IMR-90 (cell line): ENCODE data around the gene GSDMA. TPM values are rescaled to one million over a fixed set of nuclear protein-coding genes. Genes with fewer than 3 reads are reported as not detected.

Experiments used
- ATAC-seq: fragments of 200-7000 bp; cut with Tn5 transposase; 2 replicates; pipeline ENCODE4 v1.9.1; 2020; ENCODE audit warnings: low read depth, mild to moderate bottlenecking, moderate library complexity
- BruUV-seq: library from RNA; stranded (reverse); fragments of 400-500 nt; replicated peaks from 2 replicates; lab custom pipeline; 2021; lab: Mats Ljungman, UMichigan
- CTCF ChIA-PET: fragments of 300-600 bp; formaldehyde crosslinking; extraction: SDS; loops from one replicate; lab custom pipeline; 2021; ENCODE audit warnings: antibody characterized with exemption; lab: Yijun Ruan, JAX
- POLR2A ChIA-PET: fragments of 300-600 bp; sonication (Branson Sonifier 250); formaldehyde crosslinking; loops from one replicate; lab custom pipeline; 2022; ENCODE audit warnings: antibody characterized with exemption; ENCODE audit not compliant: unreplicated experiment; lab: Charles Lee
- DNase-seq: peaks from one replicate; pipeline ENCODE4 v3.0.0; 2013
- H2AFZ ChIP-seq: replicated peaks from 2 replicates; pipeline ENCODE3; 2013; ENCODE audit warnings: low read length, mild to moderate bottlenecking; ENCODE audit not compliant: poor library complexity
- H2AK5ac ChIP-seq: 2 replicates; pipeline ENCODE4 v1.6.1; 2013; ENCODE audit warnings: low read depth, low read length, inconsistent platforms
- H2AK9ac ChIP-seq: replicated peaks from 2 replicates; pipeline ENCODE3; 2013; ENCODE audit warnings: mild to moderate bottlenecking, low read depth, low read length, moderate library complexity; ENCODE audit not compliant: poor library complexity
- H2BK120ac ChIP-seq: 2 replicates; pipeline ENCODE4 v1.6.1; 2013; ENCODE audit warnings: low read depth, low read length, inconsistent platforms
- H2BK15ac ChIP-seq: 3 replicates; pipeline ENCODE4 v1.6.1; 2013; ENCODE audit warnings: low read depth, low read length, inconsistent platforms
- H2BK20ac ChIP-seq: 2 replicates; pipeline ENCODE4 v1.6.1; 2013; ENCODE audit warnings: low read depth, mild to moderate bottlenecking, inconsistent platforms, low read length, moderate library complexity
- H2BK5ac ChIP-seq: 2 replicates; pipeline ENCODE4 v1.6.1; 2013; ENCODE audit warnings: mild to moderate bottlenecking, low read depth, low read length, inconsistent platforms; ENCODE audit not compliant: poor library complexity, severe bottlenecking
- H3K14ac ChIP-seq: replicated peaks from 2 replicates; pipeline ENCODE4 v1.6.1; 2013; ENCODE audit warnings: low read depth, low read length, inconsistent platforms
- H3K18ac ChIP-seq: 2 replicates; pipeline ENCODE4 v1.6.1; 2013; ENCODE audit warnings: low read depth, low read length, control low read depth
- H3K23ac ChIP-seq: 2 replicates; pipeline ENCODE4 v1.6.1; 2013; ENCODE audit warnings: low read depth, low read length, inconsistent platforms
- H3K27ac ChIP-seq: 2 replicates; pipeline ENCODE4 v1.5.1; 2013; ENCODE audit warnings: mild to moderate bottlenecking, control low read depth, low read length; ENCODE audit not compliant: insufficient read depth
- H3K27me3 ChIP-seq: 2 replicates; pipeline ENCODE4 v1.6.1; 2013; ENCODE audit warnings: low read length; ENCODE audit not compliant: control insufficient read depth, insufficient read depth
- H3K36me3 ChIP-seq: 2 replicates; pipeline ENCODE4 v1.6.1; 2013; ENCODE audit warnings: low read length, mixed read lengths; ENCODE audit not compliant: control insufficient read depth, insufficient read depth
- H3K4ac ChIP-seq: 2 replicates; pipeline ENCODE4 v1.6.1; 2013; ENCODE audit warnings: low read depth, low read length, inconsistent platforms
- H3K4me1 ChIP-seq: 2 replicates; pipeline ENCODE4 v1.6.1; 2013; ENCODE audit warnings: low read length, mixed read lengths; ENCODE audit not compliant: control insufficient read depth, insufficient read depth
- H3K4me2 ChIP-seq: 2 replicates; pipeline ENCODE4 v1.6.1; 2013; ENCODE audit warnings: low read depth, mild to moderate bottlenecking, control low read depth, low read length, moderate library complexity
- H3K4me3 ChIP-seq: 2 replicates; pipeline ENCODE4 v1.5.1; 2013; ENCODE audit warnings: low read depth, mild to moderate bottlenecking, control low read depth, low read length, moderate library complexity; ENCODE audit not compliant: insufficient read depth
- H3K56ac ChIP-seq: 2 replicates; pipeline ENCODE4 v1.6.1; 2013; ENCODE audit warnings: low read length, inconsistent platforms; ENCODE audit not compliant: insufficient read depth; ENCODE audit errors: extremely low read depth
- H3K79me1 ChIP-seq, 2 experiments: 2 replicates each; pipeline ENCODE4 v1.6.1; 2013; ENCODE audit warnings: low read length in 2 of 2, inconsistent platforms in 1 of 2, low read depth in 1 of 2
- H3K9ac ChIP-seq: 2 replicates; pipeline ENCODE4 v1.6.1; 2013; ENCODE audit warnings: low read depth, low read length, control low read depth
- H3K9me1 ChIP-seq: 2 replicates; pipeline ENCODE4 v1.6.1; 2013; ENCODE audit warnings: low read length, inconsistent platforms; ENCODE audit not compliant: insufficient read depth
- H3K9me3 ChIP-seq: 2 replicates; pipeline ENCODE4 v1.6.1; 2013; ENCODE audit warnings: low read length; ENCODE audit not compliant: control insufficient read depth, insufficient read depth
- H4K20me1 ChIP-seq: 2 replicates; pipeline ENCODE4 v1.6.1; 2013; ENCODE audit warnings: low read length, inconsistent platforms; ENCODE audit not compliant: insufficient read depth
- H4K5ac ChIP-seq: 2 replicates; pipeline ENCODE4 v1.6.1; 2013; ENCODE audit warnings: mild to moderate bottlenecking, low read depth, low read length, control low read depth
- H4K8ac ChIP-seq, 2 experiments: 2 replicates each; pipeline ENCODE4 v1.6.1; 2013; ENCODE audit warnings: low read depth in 2 of 2, low read length in 2 of 2, control low read depth in 1 of 2, inconsistent platforms in 1 of 2
- H4K91ac ChIP-seq: 2 replicates; pipeline ENCODE4 v1.6.1; 2013; ENCODE audit warnings: low read depth, low read length, inconsistent platforms; ENCODE audit not compliant: insufficient read depth
- BHLHE40 ChIP-seq: fragments of 150-350 bp; IDR thresholded peaks from 2 replicates; pipeline ENCODE4 v1.6.1; 2016; ENCODE audit warnings: mild to moderate bottlenecking, low read depth, low read length
- CEBPB ChIP-seq: IDR thresholded peaks from 2 replicates; pipeline ENCODE4 v1.6.1; 2012; ENCODE audit warnings: low read depth, low read length, improper control_type of control experiment
- CHD1 ChIP-seq: IDR thresholded peaks from 2 replicates; pipeline ENCODE4 v1.6.1; 2012; ENCODE audit warnings: low read depth, low read length, improper control_type of control experiment
- CTCF ChIP-seq: conservative IDR thresholded peaks from 2 replicates; pipeline ENCODE4 v1.5.1; 2012; ENCODE audit warnings: mild to moderate bottlenecking, low read depth, low read length, improper control_type of control experiment
- ELK1 ChIP-seq: fragments of 150-350 bp; IDR thresholded peaks from 2 replicates; pipeline ENCODE4 v1.6.1; 2016; ENCODE audit warnings: low read depth, mild to moderate bottlenecking, low read length, moderate library complexity, borderline replicate concordance
- FOS ChIP-seq: fragments of 150-350 bp; IDR thresholded peaks from 2 replicates; pipeline ENCODE4 v1.6.1; 2016; ENCODE audit warnings: low read depth, low read length
- MAFK ChIP-seq: IDR thresholded peaks from 2 replicates; pipeline ENCODE4 v1.6.1; 2012; ENCODE audit warnings: low read depth, low read length, improper control_type of control experiment
- MAZ ChIP-seq: IDR thresholded peaks from 2 replicates; pipeline ENCODE4 v1.6.1; 2012; ENCODE audit warnings: low read depth, mild to moderate bottlenecking, low read length, improper control_type of control experiment, moderate library complexity, borderline replicate concordance
- MXI1 ChIP-seq: IDR thresholded peaks from 2 replicates; pipeline ENCODE4 v1.6.1; 2012; ENCODE audit warnings: low read depth, mild to moderate bottlenecking, low read length, moderate library complexity, borderline replicate concordance
- NFE2L2 ChIP-seq: fragments of 150-350 bp; IDR thresholded peaks from 2 replicates; pipeline ENCODE4 v1.6.1; 2016; ENCODE audit warnings: low read depth, mild to moderate bottlenecking, low read length
- POLR2A ChIP-seq: IDR thresholded peaks from 2 replicates; pipeline ENCODE4 v1.6.1; 2012; ENCODE audit warnings: mild to moderate bottlenecking, low read depth, low read length
- RAD21 ChIP-seq: IDR thresholded peaks from 2 replicates; pipeline ENCODE4 v1.6.1; 2012; ENCODE audit warnings: low read length, improper control_type of control experiment
- RCOR1 ChIP-seq: IDR thresholded peaks from 2 replicates; pipeline ENCODE4 v1.6.1; 2012; ENCODE audit warnings: mild to moderate bottlenecking, low read length, improper control_type of control experiment; ENCODE audit not compliant: insufficient replicate concordance
- RFX5 ChIP-seq: IDR thresholded peaks from 2 replicates; pipeline ENCODE4 v1.8.0; 2012; ENCODE audit warnings: low read depth, mild to moderate bottlenecking, low read length, moderate library complexity
- SMC3 ChIP-seq: fragments of 150-350 bp; IDR thresholded peaks from 2 replicates; pipeline ENCODE4 v1.6.1; 2016; ENCODE audit warnings: low read depth, mild to moderate bottlenecking, antibody characterized with exemption, low read length, moderate library complexity
- USF2 ChIP-seq: fragments of 150-350 bp; IDR thresholded peaks from 2 replicates; pipeline ENCODE4 v1.6.1; 2017; ENCODE audit warnings: mild to moderate bottlenecking, antibody characterized with exemption, low read length, low read depth
- WGBS, 2 experiments: methylation state at CpG; one replicate each; pipeline versions ENCODE4 v1.1.5 to v1.1.7; 2013; ENCODE audit warnings: missing lambda C conversion rate in 2 of 2; ENCODE audit not compliant: insufficient read length in 1 of 2; ENCODE audit errors: extremely low coverage in 2 of 2; 5-methylcytosine and 5-hydroxymethylcytosine counted together
- dilution Hi-C: fragments of 300-500 bp; cut with HindIII; formaldehyde crosslinking; loops from one replicate; pipeline ENCODE4 v1.14.3; 2018; ENCODE audit warnings: low sequenced_read_pairs; ENCODE audit not compliant: unreplicated experiment
- in situ Hi-C: fragments of 300-500 bp; cut with MboI; formaldehyde crosslinking; loops from 3 replicates; pipeline ENCODE4 v1.14.3; 2019; ENCODE audit warnings: low sequenced_read_pairs, inconsistent platforms, mixed read lengths
- intact Hi-C: fragments of 100-400 bp; cut with micrococcal nuclease; formaldehyde crosslinking; loops from 2 replicates; pipeline ENCODE4 v1.10.0; 2022
- polyA plus RNA-seq, 3 experiments: library from polyadenylated mRNA; depleted of rRNA; stranded (reverse); fragments of >200 nt; gene quantifications; 2 replicates each; pipeline ENCODE4 v1.2.3, GENCODE V29; 2012; ENCODE audit warnings: low replicate concordance in 1 of 3
- total RNA-seq: library from RNA; depleted of rRNA; stranded (reverse); fragments of >200 nt; gene quantifications from 2 replicates; pipeline ENCODE4 v1.2.3, GENCODE V29; 2012

The GSDMA gene
- total and polyA plus RNA-seq, 2 of the 4 experiments (the other 2 are of a cell fraction), result not detected

- WGBS, 2 experiments, result no CpG with 5 or more reads among the region's 2 CpGs
- Histone ChIP-seq H4K5ac (no peak overlapping the region), H3K4ac (no peak overlapping the region), H4K20me1 (no peaks in the 10 kb centered on the region), H4K8ac (no peak overlapping the region), H2BK15ac (no peak overlapping the region), H3K4me1 (no peaks in the 10 kb centered on the region), H3K9me3 (no peaks in the 10 kb centered on the region), H3K79me1 (no peaks in the 10 kb centered on the region), H3K18ac (no peak overlapping the region), H3K9me1 (no peaks in the 10 kb centered on the region), H3K36me3 (no peaks in the 10 kb centered on the region), H2BK5ac (no peak overlapping the region), H3K23ac (no peak overlapping the region), H3K56ac (no peak overlapping the region), H2AK5ac (no peak overlapping the region), H3K9ac (no peak overlapping the region), H3K14ac (no peak overlapping the region), H3K27me3 (peaks cover 30% of the 10 kb centered on the region), H3K4me3 (no peak overlapping the region), H3K27ac (no peak overlapping the region), H4K91ac (no peak overlapping the region), H3K4me2 (no peak overlapping the region), H2AFZ (no peak overlapping the region), H2BK120ac (no peak overlapping the region), H2BK20ac (no peak overlapping the region), H2AK9ac (no peak overlapping the region)
- in situ Hi-C loops, result loop anchor here (10.0 kb wide), 1 partner anchor 199 kb away; no protein-coding TSS in a partner anchor
- TF ChIP-seq USF2 (no peak), MXI1 (no peak), CTCF (no peak), MAZ (no peak), FOS (no peak), RFX5 (no peak), POLR2A (no peak), RAD21 (no peak), CHD1 (no peak), CEBPB (no peak), SMC3 (no peak), BHLHE40 (no peak), ELK1 (no peak), NFE2L2 (no peak), RCOR1 (no peak), MAFK (no peak)
- intact Hi-C loops, result no loop called here
- BruUV-seq, result no TSS peak
- CTCF ChIA-PET, result no interaction called here
- ATAC-seq (no peak), DNase-seq (no peak)
- dilution Hi-C loops, result no loop called here
- POLR2A ChIA-PET, result no interaction called here
Observed at GRCh38 chr17:39973496-39973895, 10.7 kb downstream of the GSDMA start.
